Measurements from ENCODE around the gene GGCT.

Gene GGCT

DNA sequence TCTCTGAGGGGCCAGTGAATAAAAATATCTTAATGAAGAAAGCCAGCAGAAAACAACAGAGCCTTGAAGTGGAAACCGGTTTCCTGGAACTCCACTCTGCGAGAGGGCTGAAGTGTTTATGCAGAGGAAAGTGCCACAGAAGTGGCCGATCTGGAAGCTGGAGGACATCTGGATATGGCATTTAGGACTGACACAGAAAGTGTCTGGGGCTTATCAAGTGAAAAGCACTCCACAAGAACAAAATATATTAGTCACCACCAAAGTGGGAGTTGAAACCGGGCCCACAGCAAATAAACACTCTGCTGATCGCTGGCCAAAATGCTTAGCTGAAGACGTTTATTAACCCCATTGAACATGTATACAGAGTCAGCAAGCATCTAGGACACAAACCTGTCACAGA is 33.9 kb downstream of the GGCT start:
- Mint-ChIP-seq H3K27me3 (ENCODE audit: low read depth) (no peaks in the 10 kb centered on the region), H3K9me3 (no peaks in the 10 kb centered on the region), H3K36me3 (ENCODE audit: low read depth) (no peaks in the 10 kb centered on the region), H3K4me3 (peak overlapping the region in 2 of 3 experiments; percentile 5 to 21), H3K27ac (peak overlapping the region; percentile 46 to 91 (median 82)), H3K4me1 (peaks cover 88% of the 10 kb centered on the region)
- TF ChIP-seq CTCF (IDR thresholded peaks at IDR 0.05; ENCODE audit: unreplicated experiment in 3 of 3), result no peak

DNA sequence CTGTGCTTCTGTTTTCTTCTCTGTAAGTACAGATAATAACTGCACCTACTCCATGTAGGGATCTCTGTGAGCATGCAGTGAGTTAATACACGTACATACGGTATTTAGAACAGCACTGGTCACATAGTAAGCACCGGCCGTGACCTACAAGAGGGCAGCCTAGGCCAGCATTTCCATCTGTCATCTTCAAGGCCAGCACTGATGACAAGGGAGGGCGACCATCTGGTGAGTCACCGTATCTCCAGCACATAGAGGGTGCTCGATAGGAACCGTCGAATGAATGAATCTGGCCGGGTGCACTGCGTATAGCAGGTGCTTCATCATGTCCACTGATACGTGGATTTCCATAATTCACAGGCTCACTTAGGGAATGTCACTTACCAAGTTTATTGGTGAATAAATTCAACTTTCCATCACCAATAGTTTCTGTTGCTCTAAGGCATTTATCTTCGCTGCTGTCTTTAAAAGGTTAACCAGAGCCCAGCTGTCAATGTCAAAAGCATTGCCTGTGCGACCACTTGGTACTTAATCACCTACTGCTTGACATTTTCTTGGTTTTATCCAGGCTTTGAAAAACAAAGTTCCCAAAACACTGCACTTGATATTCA is 34.4 kb downstream of the GGCT start:
- peak overlapping the region; percentile 82 to 91 (median 87) for H3K27ac Mint-ChIP-seq
- H3K4me1 Mint-ChIP-seq, result peaks cover 91% of the 10 kb centered on the region

GRCh38 chr7:30469303-30469702 is 35.3 kb downstream of the GGCT start:
- TF ChIP-seq CTCF (IDR thresholded peaks at IDR 0.05; ENCODE audit: unreplicated experiment in 3 of 3), result peak; percentile 31 to 36 (median 31)
- H3K4me1 Mint-ChIP-seq, result peaks cover 90% of the 10 kb centered on the region

More for the DNA sequence above, 34.4 kb downstream of the GGCT start:
- Mint-ChIP-seq H3K27me3 (ENCODE audit: low read depth) (no peaks in the 10 kb centered on the region), H3K36me3 (ENCODE audit: low read depth) (no peaks in the 10 kb centered on the region), H3K4me3 (peak overlapping the region in 2 of 3 experiments; percentile 12 to 50), H3K9me3 (no peaks in the 10 kb centered on the region)
- TF ChIP-seq CTCF (IDR thresholded peaks at IDR 0.05; ENCODE audit: unreplicated experiment in 3 of 3), result no peak

DNA sequence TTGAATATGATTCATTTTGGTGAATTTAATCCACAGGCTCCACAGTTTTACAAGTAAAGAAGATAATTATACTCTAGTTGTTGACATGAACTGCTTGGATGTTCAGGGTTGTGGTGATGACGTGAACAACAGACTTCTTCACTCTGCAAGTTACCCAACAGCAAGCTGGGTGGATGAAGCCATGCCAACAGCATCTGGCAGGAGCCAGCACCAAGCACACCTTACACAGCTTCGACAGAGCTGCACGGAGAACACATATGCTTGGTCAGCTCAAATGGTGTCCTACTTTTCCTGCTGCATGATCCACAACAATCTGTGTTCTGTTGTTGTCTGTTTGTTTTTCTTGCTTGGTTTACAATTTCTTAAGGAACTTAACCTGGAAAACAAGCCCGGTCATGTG is 35.8 kb downstream of the GGCT start:
- Mint-ChIP-seq H3K9me3 (no peaks in the 10 kb centered on the region), H3K27ac (peak overlapping the region; percentile 82 to 91 (median 87)), H3K4me1 (peaks cover 91% of the 10 kb centered on the region), H3K4me3 (no peak overlapping the region), H3K36me3 (ENCODE audit: low read depth) (no peaks in the 10 kb centered on the region), H3K27me3 (ENCODE audit: low read depth) (no peaks in the 10 kb centered on the region)
- TF ChIP-seq CTCF (IDR thresholded peaks at IDR 0.05; ENCODE audit: unreplicated experiment in 3 of 3), result no peak

More at GRCh38 chr7:30469303-30469702, 35.3 kb downstream of the GGCT start:
- no peaks in the 10 kb centered on the region for H3K9me3 Mint-ChIP-seq
- peak overlapping the region; percentile 82 to 91 (median 87) for H3K27ac Mint-ChIP-seq
- no peaks in the 10 kb centered on the region for H3K36me3 Mint-ChIP-seq (ENCODE audit: low read depth)
- no peaks in the 10 kb centered on the region for H3K27me3 Mint-ChIP-seq (ENCODE audit: low read depth)
- H3K4me3 Mint-ChIP-seq, result peak overlapping the region in 2 of 3 experiments; percentile 10 to 66

GRCh38 chr7:30468041-30468440 is 36.6 kb downstream of the GGCT start:
- Mint-ChIP-seq H3K27ac (peak overlapping the region in 2 of 3 experiments; percentile 82 to 91), H3K36me3 (ENCODE audit: low read depth) (no peaks in the 10 kb centered on the region), H3K4me1 (peaks cover 86% of the 10 kb centered on the region), H3K9me3 (no peaks in the 10 kb centered on the region), H3K27me3 (ENCODE audit: low read depth) (no peaks in the 10 kb centered on the region), H3K4me3 (no peak overlapping the region)
- no peak for TF ChIP-seq CTCF (IDR thresholded peaks at IDR 0.05; ENCODE audit: unreplicated experiment in 3 of 3)

DNA sequence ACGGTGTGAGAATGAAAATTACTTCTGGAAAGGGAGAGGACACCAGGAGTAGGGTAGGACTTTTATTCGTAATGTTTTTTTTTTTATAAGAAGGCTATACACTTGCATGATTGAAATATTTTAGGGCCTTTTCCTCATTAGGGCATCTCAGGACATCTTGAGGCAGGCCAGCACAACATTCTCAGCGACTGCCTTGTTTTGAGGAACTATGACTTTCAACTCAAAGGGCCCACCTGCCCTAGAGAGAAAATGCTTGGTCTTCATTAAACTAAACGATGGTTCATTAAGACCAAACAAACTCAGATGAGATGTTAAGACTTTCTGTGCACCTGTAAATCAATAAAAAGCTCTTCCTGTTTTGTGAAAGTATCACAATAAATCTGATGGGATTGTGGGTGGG is 37.4 kb downstream of the GGCT start:
- H3K27ac Mint-ChIP-seq, result no peak overlapping the region
- H3K4me1 Mint-ChIP-seq, result peaks cover 79% of the 10 kb centered on the region
- no peaks in the 10 kb centered on the region for H3K9me3 Mint-ChIP-seq
- H3K4me3 Mint-ChIP-seq, result no peak overlapping the region
- H3K36me3 Mint-ChIP-seq (ENCODE audit: low read depth), result no peaks in the 10 kb centered on the region
- H3K27me3 Mint-ChIP-seq (ENCODE audit: low read depth), result no peaks in the 10 kb centered on the region
- TF ChIP-seq CTCF (IDR thresholded peaks at IDR 0.05; ENCODE audit: unreplicated experiment in 3 of 3), result no peak

Measured in nephron (organoid).